GM12878 (cell line): ENCODE data around the gene PLEKHA7.

Source experiments
- CHD2 ChIP-seq: IDR thresholded peaks from 2 replicates; pipeline ENCODE4 v1.6.1; 2011; ENCODE audit warnings: low read depth, low read length, improper control_type of control experiment, borderline replicate concordance
- CREM ChIP-seq: IDR thresholded peaks from 2 replicates; pipeline ENCODE4 v1.6.1; 2014; ENCODE audit warnings: antibody characterized with exemption, low read depth
- EP300 ChIP-seq, 2 experiments: fragments of 150-350 bp in 1 of 2; IDR thresholded peaks; 2 replicates each; pipeline ENCODE4 v1.6.1; 2011 to 2012; ENCODE audit warnings: low read depth in 2 of 2, low read length in 2 of 2, borderline replicate concordance in 1 of 2, improper control_type of control experiment in 1 of 2, inconsistent platforms in 1 of 2; ENCODE audit not compliant: control insufficient read depth in 1 of 2
- JUND ChIP-seq: IDR thresholded peaks from 2 replicates; pipeline ENCODE4 v1.6.1; 2012; ENCODE audit warnings: low read depth, mild to moderate bottlenecking, low read length, improper control_type of control experiment, moderate library complexity
- NFYA ChIP-seq: IDR thresholded peaks from 2 replicates; pipeline ENCODE4 v1.6.1; 2011; ENCODE audit warnings: low read depth, mild to moderate bottlenecking, low read length, improper control_type of control experiment, borderline replicate concordance
- YY1 ChIP-seq: IDR thresholded peaks from 2 replicates; pipeline ENCODE4 v1.6.1; 2011; ENCODE audit warnings: low read depth, mild to moderate bottlenecking, low read length
- TF ChIP-seq, protein P1 (sequence below), 3 experiments: IDR thresholded peaks in 2 of 3; conservative IDR thresholded peaks in 1 of 3; 2 replicates each; pipeline ENCODE4 v1.5.1; 2011; ENCODE audit warnings: low read depth in 3 of 3, low read length in 3 of 3, mild to moderate bottlenecking in 3 of 3, control low read depth in 2 of 3, moderate library complexity in 2 of 3, inconsistent platforms in 1 of 3, mixed read lengths in 1 of 3; ENCODE audit not compliant: control insufficient read depth in 2 of 3, insufficient read depth in 1 of 3; ENCODE audit errors: extremely low read depth in 1 of 3
- TF ChIP-seq, protein P2 (sequence below): fragments of 450-650 bp; IDR thresholded peaks from 2 replicates; pipeline ENCODE4 v1.6.1; 2017; ENCODE audit warnings: mild to moderate bottlenecking, moderate library complexity

DNA sequence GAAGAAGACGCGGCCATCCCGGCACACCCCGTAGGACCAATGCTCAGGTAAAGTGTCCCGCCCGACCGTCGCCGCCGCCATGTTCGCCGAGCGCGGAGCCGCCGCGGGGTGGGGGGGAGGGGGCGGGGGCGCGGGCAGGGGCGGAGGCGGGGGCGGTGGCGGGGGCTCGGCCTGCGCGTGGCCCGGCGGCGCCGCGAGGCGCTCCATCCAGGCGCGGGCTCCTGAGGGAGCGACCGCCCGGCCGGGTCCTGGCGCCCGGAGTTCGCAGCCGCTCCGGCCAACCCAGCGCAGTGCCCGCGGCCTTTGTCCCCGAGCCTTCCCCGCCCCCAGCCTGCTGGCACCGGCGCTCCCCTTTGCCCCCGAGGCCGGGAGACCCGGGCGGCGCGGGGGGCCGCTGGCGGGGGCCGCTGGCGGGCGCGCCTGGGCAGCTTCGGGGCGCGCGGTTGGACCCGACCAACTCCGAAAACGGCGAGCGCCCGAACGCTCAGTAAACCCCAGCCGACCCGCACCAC lies at the start of gene PLEKHA7:
- no peak for TF ChIP-seq CHD2
- no peak for TF ChIP-seq YY1
- TF ChIP-seq, protein P1, sequence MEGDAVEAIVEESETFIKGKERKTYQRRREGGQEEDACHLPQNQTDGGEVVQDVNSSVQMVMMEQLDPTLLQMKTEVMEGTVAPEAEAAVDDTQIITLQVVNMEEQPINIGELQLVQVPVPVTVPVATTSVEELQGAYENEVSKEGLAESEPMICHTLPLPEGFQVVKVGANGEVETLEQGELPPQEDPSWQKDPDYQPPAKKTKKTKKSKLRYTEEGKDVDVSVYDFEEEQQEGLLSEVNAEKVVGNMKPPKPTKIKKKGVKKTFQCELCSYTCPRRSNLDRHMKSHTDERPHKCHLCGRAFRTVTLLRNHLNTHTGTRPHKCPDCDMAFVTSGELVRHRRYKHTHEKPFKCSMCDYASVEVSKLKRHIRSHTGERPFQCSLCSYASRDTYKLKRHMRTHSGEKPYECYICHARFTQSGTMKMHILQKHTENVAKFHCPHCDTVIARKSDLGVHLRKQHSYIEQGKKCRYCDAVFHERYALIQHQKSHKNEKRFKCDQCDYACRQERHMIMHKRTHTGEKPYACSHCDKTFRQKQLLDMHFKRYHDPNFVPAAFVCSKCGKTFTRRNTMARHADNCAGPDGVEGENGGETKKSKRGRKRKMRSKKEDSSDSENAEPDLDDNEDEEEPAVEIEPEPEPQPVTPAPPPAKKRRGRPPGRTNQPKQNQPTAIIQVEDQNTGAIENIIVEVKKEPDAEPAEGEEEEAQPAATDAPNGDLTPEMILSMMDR (IDR thresholded peaks at IDR 0.05 in 2 of 3, conservative IDR thresholded peaks at IDR 0.05 in 1 of 3; ENCODE audit: control insufficient read depth in 2 of 3, extremely low read depth in 1 of 3, insufficient read depth in 1 of 3, low read depth in 3 of 3, low read length in 3 of 3), result no peak
- TF ChIP-seq CREM, result no peak
- no peak for TF ChIP-seq EP300 (IDR thresholded peaks at IDR 0.05; ENCODE audit: borderline replicate concordance in 1 of 2, control insufficient read depth in 1 of 2, low read depth in 2 of 2, low read length in 2 of 2)
- no peak for TF ChIP-seq JUND
- TF ChIP-seq NFYA, result no peak
- TF ChIP-seq, protein P2, sequence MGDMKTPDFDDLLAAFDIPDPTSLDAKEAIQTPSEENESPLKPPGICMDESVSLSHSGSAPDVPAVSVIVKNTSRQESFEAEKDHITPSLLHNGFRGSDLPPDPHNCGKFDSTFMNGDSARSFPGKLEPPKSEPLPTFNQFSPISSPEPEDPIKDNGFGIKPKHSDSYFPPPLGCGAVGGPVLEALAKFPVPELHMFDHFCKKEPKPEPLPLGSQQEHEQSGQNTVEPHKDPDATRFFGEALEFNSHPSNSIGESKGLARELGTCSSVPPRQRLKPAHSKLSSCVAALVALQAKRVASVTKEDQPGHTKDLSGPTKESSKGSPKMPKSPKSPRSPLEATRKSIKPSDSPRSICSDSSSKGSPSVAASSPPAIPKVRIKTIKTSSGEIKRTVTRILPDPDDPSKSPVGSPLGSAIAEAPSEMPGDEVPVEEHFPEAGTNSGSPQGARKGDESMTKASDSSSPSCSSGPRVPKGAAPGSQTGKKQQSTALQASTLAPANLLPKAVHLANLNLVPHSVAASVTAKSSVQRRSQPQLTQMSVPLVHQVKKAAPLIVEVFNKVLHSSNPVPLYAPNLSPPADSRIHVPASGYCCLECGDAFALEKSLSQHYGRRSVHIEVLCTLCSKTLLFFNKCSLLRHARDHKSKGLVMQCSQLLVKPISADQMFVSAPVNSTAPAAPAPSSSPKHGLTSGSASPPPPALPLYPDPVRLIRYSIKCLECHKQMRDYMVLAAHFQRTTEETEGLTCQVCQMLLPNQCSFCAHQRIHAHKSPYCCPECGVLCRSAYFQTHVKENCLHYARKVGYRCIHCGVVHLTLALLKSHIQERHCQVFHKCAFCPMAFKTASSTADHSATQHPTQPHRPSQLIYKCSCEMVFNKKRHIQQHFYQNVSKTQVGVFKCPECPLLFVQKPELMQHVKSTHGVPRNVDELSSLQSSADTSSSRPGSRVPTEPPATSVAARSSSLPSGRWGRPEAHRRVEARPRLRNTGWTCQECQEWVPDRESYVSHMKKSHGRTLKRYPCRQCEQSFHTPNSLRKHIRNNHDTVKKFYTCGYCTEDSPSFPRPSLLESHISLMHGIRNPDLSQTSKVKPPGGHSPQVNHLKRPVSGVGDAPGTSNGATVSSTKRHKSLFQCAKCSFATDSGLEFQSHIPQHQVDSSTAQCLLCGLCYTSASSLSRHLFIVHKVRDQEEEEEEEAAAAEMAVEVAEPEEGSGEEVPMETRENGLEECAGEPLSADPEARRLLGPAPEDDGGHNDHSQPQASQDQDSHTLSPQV, result no peak
